ENCODE results near the gene TMEM116. TPM values are rescaled to one million over a fixed set of nuclear protein-coding genes. Genes with fewer than 3 reads are reported as not detected.

TMEM116 gene
- total and polyA plus RNA-seq, 2 of the 4 experiments (the other 2 are of a cell fraction) = 5.5 to 8.4 TPM

DNA sequence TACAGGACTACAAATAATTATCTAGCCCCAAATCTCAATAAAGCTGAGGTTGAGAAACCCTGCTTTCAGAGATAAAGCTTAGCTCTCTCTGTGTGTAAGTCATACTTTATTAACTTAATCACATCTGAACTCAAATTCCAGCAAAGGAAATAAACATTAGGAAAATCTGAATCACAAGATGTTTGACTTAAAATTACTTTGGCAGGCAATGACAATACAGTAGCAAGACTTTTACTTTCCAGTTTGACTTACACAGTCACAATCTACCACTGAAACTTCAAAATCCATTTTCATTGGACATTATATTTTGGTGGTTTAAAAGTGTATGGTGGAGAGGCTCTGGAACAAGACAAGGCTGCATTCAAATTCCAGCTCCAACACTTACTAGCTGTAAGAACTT lies 11.4 kb downstream of the TMEM116 start:
- in situ Hi-C loops (cut with MboI; ENCODE audit: low sequenced_read_pairs) = no loop called here

More for the DNA sequence above, 11.4 kb downstream of the TMEM116 start:
- H3K79me1 ChIP-seq (ENCODE audit: low read depth in 1 of 2, low read length in 2 of 2) = 0 out of 4 replicates have a peak, but pooled peaks cover 0 to 2% of the 10 kb centered on the region in 2 experiments
- H3K23ac ChIP-seq (ENCODE audit: low read depth, low read length) = no peak overlapping the region
- no TSS peak for BruUV-seq (replicated peaks)
- ChIA-PET CTCF (interaction anchor here (0.6 kb wide), 1 partner anchor 57 kb away, joined by 3 read pairs; no protein-coding TSS in a partner anchor), POLR2A (ENCODE audit: unreplicated experiment) (interaction anchor here (0.6 kb wide), 1 partner anchor 12 kb away, joined by 3 read pairs; the partner anchor contains the start of genes ERP29 and TMEM116)
- no peak overlapping the region for H2AK9ac ChIP-seq (replicated peaks; ENCODE audit: low read depth, low read length, poor library complexity)
- no peak overlapping the region for H4K5ac ChIP-seq (ENCODE audit: low read depth, low read length)
- no peaks in the 10 kb centered on the region for H3K36me3 ChIP-seq (ENCODE audit: control insufficient read depth, insufficient read depth, low read length)
- intact Hi-C loops (cut with micrococcal nuclease) (no loop called here), dilution Hi-C loops (cut with HindIII; ENCODE audit: low sequenced_read_pairs, unreplicated experiment) (no loop called here)
- TF ChIP-seq, protein P1, sequence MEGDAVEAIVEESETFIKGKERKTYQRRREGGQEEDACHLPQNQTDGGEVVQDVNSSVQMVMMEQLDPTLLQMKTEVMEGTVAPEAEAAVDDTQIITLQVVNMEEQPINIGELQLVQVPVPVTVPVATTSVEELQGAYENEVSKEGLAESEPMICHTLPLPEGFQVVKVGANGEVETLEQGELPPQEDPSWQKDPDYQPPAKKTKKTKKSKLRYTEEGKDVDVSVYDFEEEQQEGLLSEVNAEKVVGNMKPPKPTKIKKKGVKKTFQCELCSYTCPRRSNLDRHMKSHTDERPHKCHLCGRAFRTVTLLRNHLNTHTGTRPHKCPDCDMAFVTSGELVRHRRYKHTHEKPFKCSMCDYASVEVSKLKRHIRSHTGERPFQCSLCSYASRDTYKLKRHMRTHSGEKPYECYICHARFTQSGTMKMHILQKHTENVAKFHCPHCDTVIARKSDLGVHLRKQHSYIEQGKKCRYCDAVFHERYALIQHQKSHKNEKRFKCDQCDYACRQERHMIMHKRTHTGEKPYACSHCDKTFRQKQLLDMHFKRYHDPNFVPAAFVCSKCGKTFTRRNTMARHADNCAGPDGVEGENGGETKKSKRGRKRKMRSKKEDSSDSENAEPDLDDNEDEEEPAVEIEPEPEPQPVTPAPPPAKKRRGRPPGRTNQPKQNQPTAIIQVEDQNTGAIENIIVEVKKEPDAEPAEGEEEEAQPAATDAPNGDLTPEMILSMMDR (conservative IDR thresholded peaks at IDR 0.05; ENCODE audit: low read depth, low read length) = no peak
- peak; percentile 41; the same call in 1 of the 2 replicates for TF ChIP-seq CEBPB (IDR thresholded peaks at IDR 0.05; ENCODE audit: low read depth, low read length)
- TF ChIP-seq RAD21 (IDR thresholded peaks at IDR 0.05; ENCODE audit: low read length) = no peak
- TF ChIP-seq, protein P2, sequence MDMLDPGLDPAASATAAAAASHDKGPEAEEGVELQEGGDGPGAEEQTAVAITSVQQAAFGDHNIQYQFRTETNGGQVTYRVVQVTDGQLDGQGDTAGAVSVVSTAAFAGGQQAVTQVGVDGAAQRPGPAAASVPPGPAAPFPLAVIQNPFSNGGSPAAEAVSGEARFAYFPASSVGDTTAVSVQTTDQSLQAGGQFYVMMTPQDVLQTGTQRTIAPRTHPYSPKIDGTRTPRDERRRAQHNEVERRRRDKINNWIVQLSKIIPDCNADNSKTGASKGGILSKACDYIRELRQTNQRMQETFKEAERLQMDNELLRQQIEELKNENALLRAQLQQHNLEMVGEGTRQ (IDR thresholded peaks at IDR 0.05; ENCODE audit: low read depth, low read length) = no peak
- TF ChIP-seq POLR2A (IDR thresholded peaks at IDR 0.05; ENCODE audit: low read depth, low read length) = no peak
- TF ChIP-seq BHLHE40 (IDR thresholded peaks at IDR 0.05; ENCODE audit: low read depth, low read length) = no peak
- no peak for TF ChIP-seq CHD1 (IDR thresholded peaks at IDR 0.05; ENCODE audit: low read depth, low read length)
- no peak for TF ChIP-seq MXI1 (IDR thresholded peaks at IDR 0.05; ENCODE audit: borderline replicate concordance, low read depth, low read length)
- H3K4me2 ChIP-seq (ENCODE audit: low read depth, low read length) = peak overlapping the region; percentile 54; the same call in 1 of the 2 replicates
- H3K4me1 ChIP-seq (ENCODE audit: control insufficient read depth, insufficient read depth, low read length) = peaks cover 7% of the 10 kb centered on the region
- H2BK120ac ChIP-seq (ENCODE audit: low read depth, low read length) = no peak overlapping the region
- no peak overlapping the region for H4K8ac ChIP-seq (ENCODE audit: low read depth in 2 of 2, low read length in 2 of 2)
- DNase-seq (peak; percentile 75), ATAC-seq (ENCODE audit: low read depth) (peak; percentile 74)
- H2BK5ac ChIP-seq (ENCODE audit: low read depth, low read length, poor library complexity, severe bottlenecking) = no peak overlapping the region
- peaks cover 3% of the 10 kb centered on the region; the same call in 1 of the 2 replicates for H3K9me1 ChIP-seq (ENCODE audit: insufficient read depth, low read length)
- H3K4ac ChIP-seq (ENCODE audit: low read depth, low read length) = no peak overlapping the region
- H3K4me3 ChIP-seq (ENCODE audit: insufficient read depth, low read depth, low read length) = no peak overlapping the region
- H2BK20ac ChIP-seq (ENCODE audit: low read depth, low read length) = no peak overlapping the region
- H3K18ac ChIP-seq (ENCODE audit: low read depth, low read length) = no peak overlapping the region
- H3K27me3 ChIP-seq (ENCODE audit: control insufficient read depth, insufficient read depth, low read length) = no peaks in the 10 kb centered on the region
- H3K9ac ChIP-seq (ENCODE audit: low read depth, low read length) = no peak overlapping the region
- H3K14ac ChIP-seq (replicated peaks; ENCODE audit: low read depth, low read length) = no peak overlapping the region
- H3K56ac ChIP-seq (ENCODE audit: extremely low read depth, insufficient read depth, low read length) = no peak overlapping the region
- no peaks in the 10 kb centered on the region for H4K20me1 ChIP-seq (ENCODE audit: insufficient read depth, low read length)
- no peak overlapping the region for H2AFZ ChIP-seq (replicated peaks; ENCODE audit: low read length, poor library complexity)
- no peak overlapping the region for H2AK5ac ChIP-seq (ENCODE audit: low read depth, low read length)
- no peak overlapping the region; the same call in 2 of the 3 replicates for H2BK15ac ChIP-seq (ENCODE audit: low read depth, low read length)
- H3K27ac ChIP-seq (ENCODE audit: insufficient read depth, low read length) = no peak overlapping the region
- no peak overlapping the region for H4K91ac ChIP-seq (ENCODE audit: insufficient read depth, low read depth, low read length)
- no peaks in the 10 kb centered on the region for H3K9me3 ChIP-seq (ENCODE audit: control insufficient read depth, insufficient read depth, low read length)
